GM08714 (cell line): ENCODE measurements around the gene AGAP1.

Experiments used
- H3K4me3 ChIP-seq: fragments of 200-500 bp; sonication (Bioruptor generic); 2 replicates; pipeline ENCODE4 v1.5.1; 2014; ENCODE audit warnings: mild to moderate bottlenecking, low read length, inconsistent platforms
- ZNF274 ChIP-seq: IDR thresholded peaks from 2 replicates; pipeline ENCODE4 v1.6.1; 2012; ENCODE audit warnings: mild to moderate bottlenecking, low read depth, low read length

The AGAP1 gene

DNA sequence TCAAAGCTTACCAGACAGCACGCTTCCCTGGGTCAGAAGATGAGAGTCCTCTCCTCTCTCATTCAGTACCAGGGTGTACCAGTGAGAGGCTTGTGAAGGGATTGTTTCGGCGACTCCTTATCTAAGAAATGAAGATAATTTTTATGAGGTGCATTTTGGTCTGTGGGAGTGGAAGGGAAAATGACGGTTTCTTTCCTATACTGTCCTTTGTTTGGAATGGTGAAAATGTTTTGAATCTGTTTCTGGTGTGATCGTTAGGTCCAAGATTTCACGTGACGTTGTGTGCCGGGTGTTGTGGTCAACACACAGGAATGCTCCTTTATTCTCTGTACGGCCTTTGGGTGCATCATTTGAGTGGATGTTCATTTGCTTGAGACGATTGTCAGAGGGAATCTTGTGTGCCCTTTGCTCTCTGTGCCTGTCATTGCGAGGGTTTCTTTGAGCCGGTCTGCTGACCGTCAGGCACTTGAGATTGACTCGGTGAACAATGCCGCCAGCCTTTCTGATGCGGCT is 183.5 kb downstream of the AGAP1 start:
- no peak for TF ChIP-seq ZNF274
- no peak overlapping the region for H3K4me3 ChIP-seq

DNA sequence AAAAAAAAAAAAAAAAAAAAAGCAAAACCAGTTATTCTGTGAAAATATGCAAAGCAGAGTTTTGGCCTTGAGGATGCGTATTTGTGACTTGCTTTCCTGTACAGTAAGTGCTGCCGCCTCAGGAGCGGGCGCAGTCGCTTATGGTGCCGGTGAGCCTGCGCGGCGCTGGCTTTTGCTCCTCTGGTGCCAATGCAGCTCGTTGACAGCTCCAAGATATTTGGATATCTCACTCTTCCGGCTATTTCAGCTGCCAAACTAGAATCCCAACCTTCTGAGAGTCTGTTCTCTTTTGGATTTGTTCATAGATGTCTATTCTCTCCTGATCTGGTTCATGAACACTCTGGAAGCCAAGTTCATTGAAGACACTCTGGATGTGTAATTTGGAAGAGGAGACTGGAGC is 184.1 kb downstream of the AGAP1 start:
- no peak overlapping the region for H3K4me3 ChIP-seq
- no peak for TF ChIP-seq ZNF274

GRCh38 chr2:235678712-235679111 is 184.9 kb downstream of the AGAP1 start:
- TF ChIP-seq ZNF274 = no peak
- no peak overlapping the region for H3K4me3 ChIP-seq

DNA sequence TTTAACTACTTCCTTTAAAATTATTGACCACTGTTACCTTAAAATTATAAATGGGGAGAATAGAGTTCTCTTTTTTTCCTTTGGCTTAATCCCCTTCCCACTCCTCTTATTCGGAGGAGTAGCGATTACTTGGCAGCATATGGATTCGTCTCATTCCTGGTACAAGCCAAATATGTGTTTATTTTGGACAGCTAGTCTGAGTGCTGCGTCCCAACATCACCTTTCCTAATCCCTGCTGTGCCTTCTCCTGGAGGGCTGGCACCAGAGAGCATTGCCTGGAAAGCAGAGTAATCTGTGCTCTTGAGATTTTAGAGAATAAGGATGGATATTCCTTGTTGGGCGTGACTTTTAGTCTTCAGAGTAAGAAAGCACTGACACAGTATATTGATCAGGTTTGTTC is 185.6 kb downstream of the AGAP1 start:
- TF ChIP-seq ZNF274 = no peak
- no peak overlapping the region for H3K4me3 ChIP-seq

DNA sequence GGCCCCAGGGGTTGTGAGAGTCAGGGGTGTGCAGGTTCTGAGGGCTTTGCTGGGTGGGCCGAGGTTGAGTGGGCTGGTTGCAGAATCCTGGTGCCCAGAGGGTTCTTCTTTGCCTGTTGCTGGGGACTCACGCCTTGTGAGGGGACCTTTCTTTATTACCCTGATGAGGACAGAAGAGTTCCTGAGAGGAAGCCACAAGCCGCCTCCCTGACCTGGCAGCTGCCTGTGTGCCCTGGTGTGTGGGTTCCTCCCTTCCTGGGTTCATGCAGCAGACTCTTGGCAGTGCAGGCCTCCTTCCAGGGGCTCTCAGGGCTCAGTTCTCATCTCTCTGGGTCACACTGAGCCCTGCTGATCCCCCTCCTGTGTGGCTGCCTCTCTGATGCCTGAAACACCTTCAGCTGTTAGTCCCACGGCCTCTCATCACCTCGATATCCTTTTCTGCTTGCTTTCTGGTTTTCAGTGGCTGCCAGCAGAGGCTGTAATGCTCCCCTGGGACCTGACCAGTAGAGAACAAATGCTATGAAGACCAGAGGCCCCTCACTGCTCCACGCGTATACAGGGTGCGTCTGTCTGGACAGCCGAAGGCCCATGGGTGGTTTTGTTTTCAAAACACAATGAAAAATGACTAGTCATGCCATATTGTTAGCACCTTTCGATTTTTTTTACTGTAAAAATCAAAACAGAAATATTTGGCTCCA is 191.3 kb downstream of the AGAP1 start:
- H3K4me3 ChIP-seq = no peak overlapping the region
- TF ChIP-seq ZNF274 = no peak

GRCh38 chr2:235688511-235689426 is 194.9 kb downstream of the AGAP1 start:
- no peak for TF ChIP-seq ZNF274
- H3K4me3 ChIP-seq = no peak overlapping the region

- TF ChIP-seq ZNF274 = no peak
- H3K4me3 ChIP-seq = no peak overlapping the region
These were observed 195.6 kb downstream of the AGAP1 start for GRCh38 chr2:235689427-235689853.

DNA sequence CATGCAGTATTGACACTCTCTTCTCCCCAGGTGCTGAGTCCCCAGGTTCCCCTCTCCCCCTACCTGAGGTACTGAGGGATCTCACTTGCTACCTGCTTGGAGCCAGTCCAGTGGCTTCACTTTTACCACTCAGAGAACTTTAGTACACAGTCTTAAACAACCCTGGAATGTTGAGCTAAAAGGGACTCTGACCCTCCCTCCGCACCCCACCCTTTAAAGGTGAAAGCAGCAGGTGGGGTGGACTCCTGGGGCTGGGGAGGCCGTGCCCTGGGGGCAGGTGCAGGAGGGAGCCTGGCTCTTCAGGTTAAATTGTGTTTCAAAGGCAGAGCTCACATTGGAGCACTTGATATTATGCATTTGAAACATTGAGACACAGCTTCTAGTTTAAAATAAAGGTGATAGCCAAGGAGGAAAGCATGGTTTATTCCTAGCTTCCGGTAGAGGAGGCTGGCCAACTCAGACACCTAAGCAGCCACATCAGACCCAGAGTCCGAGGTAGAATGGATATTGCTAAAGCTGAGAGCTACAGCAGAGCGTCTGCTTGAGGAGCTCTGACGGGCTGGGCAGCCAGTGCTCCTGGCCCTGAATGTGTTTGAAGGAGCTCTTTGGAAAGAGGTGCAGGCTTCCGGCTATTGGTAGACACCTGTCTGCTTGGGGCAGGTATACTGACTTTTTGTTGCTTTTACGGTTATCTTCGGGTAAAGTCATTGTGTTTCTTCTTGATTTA is 196.4 kb downstream of the AGAP1 start:
- H3K4me3 ChIP-seq = no peak overlapping the region
- no peak for TF ChIP-seq ZNF274

- no peak overlapping the region for H3K4me3 ChIP-seq
- no peak for TF ChIP-seq ZNF274
These were observed 197.1 kb downstream of the AGAP1 start for GRCh38 chr2:235690809-235691450.

DNA sequence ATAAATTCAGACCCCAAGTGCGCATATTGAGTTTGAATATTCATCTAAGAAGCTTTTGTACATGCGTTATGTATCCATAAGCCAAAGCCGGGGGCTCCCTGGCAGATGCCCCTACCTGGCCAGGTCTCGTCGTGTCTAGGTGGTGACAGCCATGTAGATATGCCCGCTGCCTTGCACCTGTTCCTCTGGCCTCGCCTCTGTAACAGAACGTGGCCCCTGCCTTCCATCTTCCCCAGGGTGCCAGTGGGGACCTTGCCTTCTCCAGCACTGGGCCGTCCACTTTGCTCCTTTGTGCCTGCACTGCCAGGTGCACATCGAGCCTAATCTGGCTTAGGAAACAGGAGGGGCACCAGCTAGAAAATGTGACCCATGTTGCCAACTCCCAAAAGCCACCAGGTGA is 198.2 kb downstream of the AGAP1 start:
- TF ChIP-seq ZNF274 = no peak
- H3K4me3 ChIP-seq = no peak overlapping the region

DNA sequence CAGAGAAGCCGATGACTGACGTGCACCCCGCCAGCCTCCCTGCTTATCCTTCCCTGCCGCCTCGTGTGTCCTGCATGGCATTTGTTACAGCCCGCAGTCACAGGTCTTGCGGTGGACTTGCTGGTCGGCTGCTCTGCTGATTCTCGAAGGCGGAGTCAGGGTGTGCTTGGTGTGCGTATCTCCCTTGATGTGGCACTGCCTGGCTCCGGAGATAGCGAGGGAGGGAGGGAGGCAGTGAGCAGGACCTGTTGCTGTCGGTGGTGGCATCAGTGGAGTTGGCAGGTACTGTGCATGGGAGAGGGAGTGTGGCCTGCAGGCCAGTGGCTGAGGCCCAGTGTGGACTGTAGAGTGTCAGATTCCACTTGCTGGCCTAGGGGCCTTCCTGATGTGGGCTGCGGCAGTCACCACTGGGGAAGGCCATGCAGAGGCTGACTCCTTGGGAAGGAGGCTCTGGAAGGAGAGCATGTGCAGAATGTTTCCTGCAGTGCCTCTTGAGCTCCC is 198.9 kb downstream of the AGAP1 start:
- no peak for TF ChIP-seq ZNF274
- H3K4me3 ChIP-seq = no peak overlapping the region

GRCh38 chr2:235693279-235693678 is 199.4 kb downstream of the AGAP1 start:
- TF ChIP-seq ZNF274 = no peak
- no peak overlapping the region for H3K4me3 ChIP-seq

GRCh38 chr2:235694721-235695601 is 201.1 kb downstream of the AGAP1 start:
- TF ChIP-seq ZNF274 = no peak
- no peak overlapping the region for H3K4me3 ChIP-seq
